ENCODE results near the gene ACTL6B. TPM values are rescaled to one million over a fixed set of nuclear protein-coding genes. Genes with fewer than 3 reads are reported as not detected.

ACTL6B gene
- total and polyA plus RNA-seq, 2 of the 13 experiments (the other 11 are each of a cell fraction or from before 2014, with no cell fraction given), result not detected

DNA sequence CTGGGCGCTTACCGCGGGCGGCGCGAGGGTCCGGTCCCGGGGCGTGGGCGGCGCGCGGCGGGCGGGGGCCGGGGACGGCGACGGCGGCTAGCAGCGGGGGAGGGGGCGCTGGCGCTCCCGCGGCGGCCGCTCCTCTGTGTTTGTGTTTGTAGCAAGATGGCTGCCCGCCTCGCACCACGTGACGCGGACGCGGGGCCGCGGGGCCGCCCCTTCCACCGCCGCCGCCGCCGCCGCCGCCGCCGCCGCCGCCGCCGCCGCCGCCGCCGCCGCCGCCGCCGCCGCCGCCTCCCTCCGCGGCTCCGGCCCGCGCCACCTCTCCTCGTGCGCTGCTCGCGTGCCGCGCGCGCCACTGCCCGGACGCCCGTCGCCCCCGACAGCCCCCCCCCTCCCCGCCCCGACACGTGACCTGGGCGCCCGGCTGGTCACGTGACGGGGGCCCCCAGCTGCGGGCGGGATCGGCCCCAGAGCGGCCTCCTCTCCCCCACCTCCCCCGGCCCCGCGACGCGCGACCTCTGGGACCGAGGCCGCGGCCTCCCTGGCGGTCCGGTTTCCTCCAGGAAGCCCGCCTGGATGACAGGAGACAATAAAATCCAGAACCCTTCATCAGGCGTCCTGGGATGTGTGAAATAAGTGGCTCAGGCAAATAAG is 38.0 kb upstream of the ACTL6B start, which contains the start of gene GIGYF1 (continued):
- TF ChIP-seq RFXAP (CRISPR knock-in tag; IDR thresholded peaks at IDR 0.05; ENCODE audit: borderline replicate concordance) (no peak), NCOA2 (CRISPR knock-in tag; IDR thresholded peaks at IDR 0.05) (no peak), ZSCAN29 (CRISPR knock-in tag; conservative IDR thresholded peaks at IDR 0.05) (no peak), LRRFIP1 (CRISPR knock-in tag; conservative IDR thresholded peaks at IDR 0.05) (no peak), ZZZ3 (CRISPR knock-in tag; IDR thresholded peaks at IDR 0.05; ENCODE audit: borderline replicate concordance) (no peak), XBP1 (CRISPR knock-in tag; IDR thresholded peaks at IDR 0.05) (no peak), MAZ (IDR thresholded peaks at IDR 0.05; ENCODE audit: borderline replicate concordance, low read depth, low read length) (0 out of 2 replicates have a peak, but pooled peaks have one; percentile 15), MAZ (CRISPR knock-in tag; IDR thresholded peaks at IDR 0.05; ENCODE audit: low read depth) (no peak; the same call in 1 of the 2 replicates), ZFX (CRISPR knock-in tag; IDR thresholded peaks at IDR 0.05; ENCODE audit: low read depth) (peak; percentile 63), MTA1 (CRISPR knock-in tag; IDR thresholded peaks at IDR 0.05; ENCODE audit: borderline replicate concordance) (no peak), EP300 (IDR thresholded peaks at IDR 0.05; ENCODE audit: low read depth in 2 of 2, low read length in 2 of 2) (peak in 1 of 2 experiments; percentile 14; a peak in 1 of 4 replicates), EP300 (CRISPR knock-in tag; IDR thresholded peaks at IDR 0.05; ENCODE audit: borderline replicate concordance) (no peak), GATAD2A (CRISPR knock-in tag; IDR thresholded peaks at IDR 0.05) (0 out of 2 replicates have a peak, but pooled peaks have one; percentile 15), IRX3 (CRISPR knock-in tag; IDR thresholded peaks at IDR 0.05; ENCODE audit: borderline replicate concordance, low read depth) (no peak), E2F5 (CRISPR knock-in tag; conservative IDR thresholded peaks at IDR 0.05) (no peak)
- TF ChIP-seq, protein P1, sequence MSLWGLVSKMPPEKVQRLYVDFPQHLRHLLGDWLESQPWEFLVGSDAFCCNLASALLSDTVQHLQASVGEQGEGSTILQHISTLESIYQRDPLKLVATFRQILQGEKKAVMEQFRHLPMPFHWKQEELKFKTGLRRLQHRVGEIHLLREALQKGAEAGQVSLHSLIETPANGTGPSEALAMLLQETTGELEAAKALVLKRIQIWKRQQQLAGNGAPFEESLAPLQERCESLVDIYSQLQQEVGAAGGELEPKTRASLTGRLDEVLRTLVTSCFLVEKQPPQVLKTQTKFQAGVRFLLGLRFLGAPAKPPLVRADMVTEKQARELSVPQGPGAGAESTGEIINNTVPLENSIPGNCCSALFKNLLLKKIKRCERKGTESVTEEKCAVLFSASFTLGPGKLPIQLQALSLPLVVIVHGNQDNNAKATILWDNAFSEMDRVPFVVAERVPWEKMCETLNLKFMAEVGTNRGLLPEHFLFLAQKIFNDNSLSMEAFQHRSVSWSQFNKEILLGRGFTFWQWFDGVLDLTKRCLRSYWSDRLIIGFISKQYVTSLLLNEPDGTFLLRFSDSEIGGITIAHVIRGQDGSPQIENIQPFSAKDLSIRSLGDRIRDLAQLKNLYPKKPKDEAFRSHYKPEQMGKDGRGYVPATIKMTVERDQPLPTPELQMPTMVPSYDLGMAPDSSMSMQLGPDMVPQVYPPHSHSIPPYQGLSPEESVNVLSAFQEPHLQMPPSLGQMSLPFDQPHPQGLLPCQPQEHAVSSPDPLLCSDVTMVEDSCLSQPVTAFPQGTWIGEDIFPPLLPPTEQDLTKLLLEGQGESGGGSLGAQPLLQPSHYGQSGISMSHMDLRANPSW (CRISPR knock-in tag; IDR thresholded peaks at IDR 0.05; ENCODE audit: borderline replicate concordance), result no peak
- TF ChIP-seq, protein P2, sequence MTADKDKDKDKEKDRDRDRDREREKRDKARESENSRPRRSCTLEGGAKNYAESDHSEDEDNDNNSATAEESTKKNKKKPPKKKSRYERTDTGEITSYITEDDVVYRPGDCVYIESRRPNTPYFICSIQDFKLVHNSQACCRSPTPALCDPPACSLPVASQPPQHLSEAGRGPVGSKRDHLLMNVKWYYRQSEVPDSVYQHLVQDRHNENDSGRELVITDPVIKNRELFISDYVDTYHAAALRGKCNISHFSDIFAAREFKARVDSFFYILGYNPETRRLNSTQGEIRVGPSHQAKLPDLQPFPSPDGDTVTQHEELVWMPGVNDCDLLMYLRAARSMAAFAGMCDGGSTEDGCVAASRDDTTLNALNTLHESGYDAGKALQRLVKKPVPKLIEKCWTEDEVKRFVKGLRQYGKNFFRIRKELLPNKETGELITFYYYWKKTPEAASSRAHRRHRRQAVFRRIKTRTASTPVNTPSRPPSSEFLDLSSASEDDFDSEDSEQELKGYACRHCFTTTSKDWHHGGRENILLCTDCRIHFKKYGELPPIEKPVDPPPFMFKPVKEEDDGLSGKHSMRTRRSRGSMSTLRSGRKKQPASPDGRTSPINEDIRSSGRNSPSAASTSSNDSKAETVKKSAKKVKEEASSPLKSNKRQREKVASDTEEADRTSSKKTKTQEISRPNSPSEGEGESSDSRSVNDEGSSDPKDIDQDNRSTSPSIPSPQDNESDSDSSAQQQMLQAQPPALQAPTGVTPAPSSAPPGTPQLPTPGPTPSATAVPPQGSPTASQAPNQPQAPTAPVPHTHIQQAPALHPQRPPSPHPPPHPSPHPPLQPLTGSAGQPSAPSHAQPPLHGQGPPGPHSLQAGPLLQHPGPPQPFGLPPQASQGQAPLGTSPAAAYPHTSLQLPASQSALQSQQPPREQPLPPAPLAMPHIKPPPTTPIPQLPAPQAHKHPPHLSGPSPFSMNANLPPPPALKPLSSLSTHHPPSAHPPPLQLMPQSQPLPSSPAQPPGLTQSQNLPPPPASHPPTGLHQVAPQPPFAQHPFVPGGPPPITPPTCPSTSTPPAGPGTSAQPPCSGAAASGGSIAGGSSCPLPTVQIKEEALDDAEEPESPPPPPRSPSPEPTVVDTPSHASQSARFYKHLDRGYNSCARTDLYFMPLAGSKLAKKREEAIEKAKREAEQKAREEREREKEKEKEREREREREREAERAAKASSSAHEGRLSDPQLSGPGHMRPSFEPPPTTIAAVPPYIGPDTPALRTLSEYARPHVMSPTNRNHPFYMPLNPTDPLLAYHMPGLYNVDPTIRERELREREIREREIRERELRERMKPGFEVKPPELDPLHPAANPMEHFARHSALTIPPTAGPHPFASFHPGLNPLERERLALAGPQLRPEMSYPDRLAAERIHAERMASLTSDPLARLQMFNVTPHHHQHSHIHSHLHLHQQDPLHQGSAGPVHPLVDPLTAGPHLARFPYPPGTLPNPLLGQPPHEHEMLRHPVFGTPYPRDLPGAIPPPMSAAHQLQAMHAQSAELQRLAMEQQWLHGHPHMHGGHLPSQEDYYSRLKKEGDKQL (CRISPR knock-in tag; IDR thresholded peaks at IDR 0.05; ENCODE audit: low read depth), result no peak
